Activated naive CD4-positive, alpha-beta T cell treated with anti-CD3 and anti-CD28 coated beads, Interleukin-2, amount 50 U/mL, for 16 hours (primary cell): ENCODE measurements around the gene VAX1.
"Not testable (repeated sequence)": the region's sequence is repeated elsewhere in the genome, so short reads cannot be mapped to it uniquely, and the experiment has no call there.

Experiments
- DNase-seq: peaks from one replicate; pipeline ENCODE4 v3.0.0-alpha.2; 2020

Gene VAX1, protein sequence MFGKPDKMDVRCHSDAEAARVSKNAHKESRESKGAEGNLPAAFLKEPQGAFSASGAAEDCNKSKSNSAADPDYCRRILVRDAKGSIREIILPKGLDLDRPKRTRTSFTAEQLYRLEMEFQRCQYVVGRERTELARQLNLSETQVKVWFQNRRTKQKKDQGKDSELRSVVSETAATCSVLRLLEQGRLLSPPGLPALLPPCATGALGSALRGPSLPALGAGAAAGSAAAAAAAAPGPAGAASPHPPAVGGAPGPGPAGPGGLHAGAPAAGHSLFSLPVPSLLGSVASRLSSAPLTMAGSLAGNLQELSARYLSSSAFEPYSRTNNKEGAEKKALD

DNA sequence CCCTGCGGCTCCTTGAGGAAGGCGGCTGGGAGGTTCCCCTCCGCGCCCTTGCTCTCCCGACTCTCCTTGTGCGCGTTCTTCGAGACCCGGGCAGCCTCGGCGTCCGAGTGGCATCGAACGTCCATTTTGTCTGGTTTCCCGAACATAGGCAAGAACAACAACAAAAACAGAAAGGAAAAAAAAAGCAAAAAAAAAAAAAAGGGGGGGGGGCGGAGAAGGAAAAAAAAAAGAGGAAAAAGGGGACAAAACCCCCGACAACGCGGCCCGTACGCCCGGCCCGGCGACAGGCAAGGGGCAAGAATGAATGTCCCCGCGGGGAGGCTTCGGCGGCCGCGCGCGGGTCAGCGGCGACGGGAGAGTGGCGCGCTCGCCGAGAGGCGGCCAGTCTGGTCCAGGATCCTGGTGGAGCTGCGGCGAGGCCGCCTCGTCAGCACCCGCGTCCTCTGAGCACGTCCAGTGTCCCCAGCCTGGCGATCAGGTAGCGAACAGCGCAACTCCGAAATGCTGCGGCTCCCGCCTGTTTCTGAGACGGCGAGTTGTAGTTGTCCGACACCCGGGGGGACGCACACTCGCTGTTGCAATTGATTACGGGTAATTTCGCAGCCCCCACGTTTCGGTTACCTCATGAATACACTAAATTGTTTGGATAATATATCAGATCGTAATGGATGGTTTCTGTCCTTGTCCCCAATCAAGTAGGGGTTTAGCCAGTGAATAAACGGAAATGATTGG, at the start of gene VAX1:
Gene VAX1 (minus strand): TSS at position 360 of the 732 bp plus-strand sequence. CDS start 214 bp downstream, at position 146.
- DNase-seq = no peak

DNA sequence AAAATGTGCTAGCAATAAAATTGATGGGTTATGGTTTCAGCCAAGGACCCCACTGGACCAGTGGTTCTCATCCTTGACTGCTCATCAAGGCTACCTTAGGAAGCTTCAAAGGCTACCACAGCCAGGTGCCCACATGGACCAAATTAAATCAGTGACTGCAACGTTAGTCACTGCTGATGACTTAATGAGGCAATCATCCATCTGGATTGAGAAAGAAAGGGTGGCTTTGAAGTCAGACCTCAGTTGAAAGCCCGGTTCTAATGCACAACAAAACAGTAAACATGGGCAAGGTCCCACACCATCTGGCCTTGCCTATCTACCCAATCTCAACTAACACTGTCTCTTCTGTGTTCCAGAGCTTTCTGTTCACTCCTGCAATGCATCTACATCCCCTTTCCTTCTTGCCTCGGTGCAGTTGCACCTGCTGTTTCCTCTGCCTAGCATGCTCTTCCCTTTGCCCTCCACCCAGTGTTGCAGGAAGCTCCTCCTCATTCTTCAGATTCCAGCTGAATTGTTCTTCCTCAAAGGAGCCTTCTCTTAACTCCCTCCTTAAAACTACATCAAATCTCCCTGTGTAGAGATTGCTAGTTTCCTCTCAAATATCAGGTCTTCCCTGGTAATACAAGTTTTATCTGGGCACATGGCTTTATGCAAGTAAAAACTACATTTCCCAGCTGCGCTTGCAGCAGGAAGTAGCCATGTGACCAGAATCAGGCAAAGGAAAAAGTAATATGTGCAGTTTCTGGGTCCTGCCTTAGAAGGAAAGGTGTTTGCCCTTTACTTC, 49.0 kb upstream of the VAX1 start:
- no peak for DNase-seq

DNA sequence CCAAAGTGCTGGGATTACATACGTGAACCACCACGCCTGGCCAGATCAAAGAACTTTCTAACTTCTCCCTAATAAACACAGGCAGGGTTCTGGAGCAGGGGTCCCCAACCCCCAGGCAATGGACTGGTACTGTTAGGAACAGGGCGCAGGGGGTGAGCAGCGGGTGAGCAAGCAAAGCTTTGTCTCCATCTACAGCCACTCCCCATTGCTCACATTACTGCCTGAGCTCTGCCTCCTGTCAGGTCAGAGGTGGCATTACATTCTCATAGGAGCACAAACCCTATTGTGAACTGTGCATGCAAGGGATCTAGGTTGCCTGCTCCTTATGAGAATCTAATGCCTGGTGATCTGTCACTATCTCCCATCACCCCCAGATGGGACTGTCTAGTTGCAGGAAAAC, 47.7 kb upstream of the VAX1 start:
- DNase-seq = not testable (repeated sequence)

DNA sequence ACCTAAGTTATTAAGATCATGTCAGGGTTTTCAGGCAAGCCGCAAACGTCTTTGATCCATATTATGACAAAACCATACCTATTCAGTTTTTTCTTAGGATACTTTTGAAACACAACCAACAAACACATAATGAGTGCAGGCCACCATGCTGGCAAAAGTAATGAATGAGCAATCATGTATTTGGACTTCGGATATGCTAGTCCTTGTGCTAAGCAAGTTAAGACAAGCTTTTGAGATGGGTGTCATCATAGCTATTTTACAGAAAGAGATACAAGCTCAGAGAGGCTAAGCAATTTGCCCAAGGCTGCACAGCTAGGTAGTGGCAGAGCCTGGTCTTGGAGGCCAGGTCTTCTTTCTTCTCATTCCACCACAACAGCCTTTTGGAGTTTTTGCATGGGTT, 46.8 kb upstream of the VAX1 start:
- no peak for DNase-seq

DNA sequence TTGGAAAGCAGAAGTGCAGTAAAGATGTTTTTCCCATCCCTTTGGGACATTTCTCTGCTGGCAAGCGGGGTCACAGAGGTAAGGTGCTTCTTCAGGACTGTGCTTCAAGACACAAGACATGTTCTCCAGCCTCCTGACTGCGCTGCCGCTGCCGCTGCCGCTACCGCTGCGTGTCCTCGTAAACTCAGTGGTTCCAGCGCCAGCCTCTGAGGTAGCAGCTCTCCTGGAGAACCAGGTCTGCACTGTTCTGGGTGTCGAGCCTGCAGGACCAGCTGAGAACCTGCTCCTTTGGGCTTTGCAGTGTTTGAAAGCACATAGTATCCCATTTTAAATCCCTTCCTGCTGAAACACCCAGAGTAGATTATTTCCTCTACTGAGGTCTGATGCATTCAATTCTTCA, 46.2 kb upstream of the VAX1 start:
- DNase-seq = no peak

DNA sequence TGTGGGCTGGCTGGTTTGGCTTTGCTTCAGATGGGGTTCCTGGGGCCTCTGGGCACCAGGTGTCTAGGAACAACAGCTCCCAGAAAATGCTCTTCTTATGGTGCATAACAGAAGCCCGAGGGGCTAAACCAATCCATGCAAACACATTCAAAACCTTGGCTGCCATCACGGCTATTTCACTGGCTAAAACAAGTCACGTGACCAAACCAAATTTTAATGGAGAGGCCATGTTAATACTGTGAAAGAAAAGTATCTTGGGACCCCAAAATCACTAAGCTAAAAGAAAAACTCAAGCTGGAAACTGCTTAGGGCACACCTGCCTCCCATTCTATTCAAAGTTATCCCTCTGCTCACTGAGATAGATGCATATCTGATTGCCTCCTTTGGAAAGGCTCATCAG, 40.1 kb upstream of the VAX1 start:
- DNase-seq = no peak

DNA sequence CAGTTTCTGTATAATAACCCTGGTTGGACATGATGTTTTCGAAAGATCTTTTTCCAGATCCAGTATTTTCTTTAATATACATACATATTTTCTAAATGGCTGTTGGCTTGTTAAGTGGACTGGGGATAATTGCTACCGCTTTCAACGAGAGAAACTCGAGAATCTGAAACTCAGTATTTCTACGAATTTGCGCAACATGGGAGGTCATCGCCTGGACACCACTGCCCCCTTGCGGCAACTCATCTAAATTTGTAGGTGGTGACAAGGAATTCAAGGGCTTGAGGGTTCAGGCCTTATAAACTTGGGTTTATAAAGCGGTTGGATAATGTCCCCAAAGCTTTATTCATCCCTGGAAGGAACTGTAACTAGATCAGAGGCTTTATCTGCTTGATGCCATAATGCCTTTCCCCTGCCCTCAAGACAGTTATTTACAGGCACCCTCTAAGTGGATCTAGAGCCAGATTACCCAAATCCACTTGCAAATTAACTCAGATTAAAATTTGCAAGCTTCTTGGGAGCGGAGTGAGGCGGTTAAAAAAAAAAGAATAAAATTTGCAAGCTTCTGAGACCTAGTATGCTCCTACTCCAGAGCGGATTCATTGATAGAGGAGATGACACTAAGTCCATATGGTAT, 37.9 kb upstream of the VAX1 start:
- peak; percentile 81 for DNase-seq

DNA sequence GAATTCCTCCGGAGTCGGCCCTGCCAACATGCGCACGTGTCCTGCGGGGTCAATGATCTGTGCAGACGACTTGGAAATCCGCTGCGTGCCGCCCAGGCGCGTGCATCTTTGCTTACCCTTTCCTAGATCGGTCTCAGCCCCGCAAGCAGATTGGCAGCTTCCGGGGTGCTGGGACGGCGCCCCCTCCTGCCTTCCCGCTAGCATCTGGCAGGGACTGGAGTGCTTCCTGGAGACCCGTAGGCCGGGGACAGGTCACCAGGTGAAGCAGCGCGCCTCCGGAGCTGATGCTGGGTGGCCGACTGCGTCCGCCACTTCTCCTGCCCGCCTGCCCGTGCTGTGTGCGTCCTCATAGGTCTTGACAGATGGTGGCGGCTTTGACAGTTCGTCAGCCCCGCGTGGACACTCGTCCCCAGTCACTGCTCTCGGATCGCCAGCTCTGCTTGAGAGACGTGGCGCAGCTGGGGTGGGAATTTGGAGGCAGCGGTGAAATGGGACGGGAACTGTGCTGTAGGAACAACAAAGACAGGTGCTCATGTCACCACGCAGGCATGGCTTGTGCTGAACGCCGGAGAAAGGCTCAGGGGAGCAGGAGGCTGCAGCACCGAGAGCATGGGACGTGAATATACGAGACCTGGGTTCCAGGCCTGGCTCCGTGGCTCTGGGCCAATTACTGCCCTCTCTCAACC, 37.3 kb upstream of the VAX1 start:
- DNase-seq = no peak

DNA sequence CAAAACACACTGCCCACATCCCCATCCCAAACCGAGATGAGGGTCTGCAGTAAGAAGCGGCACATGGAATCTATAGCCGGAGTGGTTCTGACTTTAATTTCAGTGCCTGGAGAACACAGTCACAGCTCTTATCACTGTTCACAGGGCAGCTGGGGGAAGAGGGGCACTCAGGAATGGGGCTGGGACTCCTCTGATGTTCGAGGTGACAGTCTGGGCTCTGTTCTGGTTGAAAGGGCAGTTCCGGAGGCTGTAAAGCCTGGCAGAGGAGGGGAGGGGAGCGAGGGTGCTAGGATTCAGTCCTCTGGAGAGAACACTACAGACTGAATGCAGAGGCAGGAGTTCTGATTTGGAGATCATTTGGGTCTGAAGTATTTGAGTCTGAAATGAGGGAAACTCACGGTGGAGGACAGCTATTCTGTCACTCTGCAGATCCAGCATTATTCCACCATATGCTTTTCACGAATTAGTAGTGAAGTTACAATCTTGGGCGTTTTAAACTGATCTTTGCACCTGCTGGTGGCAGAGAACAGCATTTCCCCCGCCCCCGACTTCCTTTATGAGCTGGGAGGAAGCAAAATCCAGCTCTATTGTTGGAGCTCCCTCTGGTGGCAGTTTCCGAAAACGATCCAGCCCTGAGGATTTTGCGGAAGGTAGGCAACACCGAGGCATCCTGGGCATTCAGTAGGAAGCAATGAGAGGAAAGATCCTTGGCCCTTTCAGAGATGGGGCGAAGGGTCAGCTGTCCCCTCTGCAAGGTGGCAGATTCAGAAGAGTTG, 36.6 kb upstream of the VAX1 start:
- peak; percentile 87 for DNase-seq

DNA sequence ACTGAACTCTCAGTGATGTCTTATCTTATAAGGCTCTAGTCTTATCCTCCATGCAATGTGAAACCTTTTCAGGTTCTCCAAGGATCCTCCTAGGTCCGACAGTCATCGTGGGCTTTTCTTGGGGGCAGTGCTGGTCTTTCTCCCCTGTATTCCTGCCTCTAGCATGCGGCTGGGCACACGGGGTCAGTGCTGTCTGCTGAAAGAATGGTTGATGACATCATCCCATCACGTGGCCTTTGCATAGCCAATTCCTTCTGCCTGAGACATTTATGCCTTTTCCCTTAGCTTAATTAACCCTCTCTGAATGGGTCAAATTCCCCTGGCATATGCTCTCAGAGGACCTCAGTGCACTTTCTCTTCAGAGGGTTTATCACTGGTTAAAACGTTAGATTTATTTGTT, 32.2 kb upstream of the VAX1 start:
- no peak for DNase-seq

- no peak for DNase-seq
Observed at GRCh38 chr10:117169480-117169879, 31.4 kb upstream of the VAX1 start.

DNA sequence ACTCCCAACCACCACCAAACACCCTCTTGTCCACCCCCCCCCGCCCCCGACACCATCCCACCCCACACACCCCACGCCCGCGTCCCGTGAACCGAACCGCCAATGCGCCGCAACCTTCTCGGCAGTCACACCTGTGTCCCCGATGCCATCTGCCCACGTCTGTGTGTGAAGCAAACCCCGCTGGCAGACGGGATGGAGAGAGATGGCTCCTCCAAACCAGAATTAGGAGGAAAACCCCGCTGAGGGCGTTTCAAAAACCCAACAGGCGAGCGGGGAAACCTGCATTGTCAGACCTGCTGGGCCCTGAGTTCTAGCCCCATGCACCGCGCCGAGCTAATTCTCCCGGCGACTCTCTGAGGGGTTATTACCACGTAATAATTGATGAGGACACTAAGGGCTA, 30.7 kb upstream of the VAX1 start:
- no peak for DNase-seq

- DNase-seq = peak; percentile 75
Observed at GRCh38 chr10:117167789-117168674, 30.0 kb upstream of the VAX1 start.

DNA sequence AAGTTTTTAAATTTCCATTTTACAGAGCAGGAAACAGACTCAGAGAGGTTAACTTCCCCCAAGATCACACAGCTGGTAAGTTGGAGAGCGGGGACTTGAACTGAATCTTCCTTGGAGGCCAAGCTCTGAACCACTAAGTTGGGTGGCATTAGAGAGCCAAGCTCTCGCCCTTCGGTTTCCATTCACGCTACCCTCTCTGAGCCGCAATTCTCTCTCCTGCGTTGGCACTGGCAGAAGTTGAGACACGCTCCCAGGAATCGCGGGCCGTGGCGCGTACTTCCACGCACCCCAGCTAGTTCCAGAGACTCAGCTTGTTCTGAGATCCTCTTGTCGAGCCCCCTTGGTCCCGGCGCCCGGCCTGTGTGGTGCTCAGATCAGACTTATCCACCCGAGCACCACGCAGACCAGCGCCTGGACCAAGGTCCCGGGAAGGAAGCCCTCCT, 29.3 kb upstream of the VAX1 start:
- peak; percentile 11 for DNase-seq

DNA sequence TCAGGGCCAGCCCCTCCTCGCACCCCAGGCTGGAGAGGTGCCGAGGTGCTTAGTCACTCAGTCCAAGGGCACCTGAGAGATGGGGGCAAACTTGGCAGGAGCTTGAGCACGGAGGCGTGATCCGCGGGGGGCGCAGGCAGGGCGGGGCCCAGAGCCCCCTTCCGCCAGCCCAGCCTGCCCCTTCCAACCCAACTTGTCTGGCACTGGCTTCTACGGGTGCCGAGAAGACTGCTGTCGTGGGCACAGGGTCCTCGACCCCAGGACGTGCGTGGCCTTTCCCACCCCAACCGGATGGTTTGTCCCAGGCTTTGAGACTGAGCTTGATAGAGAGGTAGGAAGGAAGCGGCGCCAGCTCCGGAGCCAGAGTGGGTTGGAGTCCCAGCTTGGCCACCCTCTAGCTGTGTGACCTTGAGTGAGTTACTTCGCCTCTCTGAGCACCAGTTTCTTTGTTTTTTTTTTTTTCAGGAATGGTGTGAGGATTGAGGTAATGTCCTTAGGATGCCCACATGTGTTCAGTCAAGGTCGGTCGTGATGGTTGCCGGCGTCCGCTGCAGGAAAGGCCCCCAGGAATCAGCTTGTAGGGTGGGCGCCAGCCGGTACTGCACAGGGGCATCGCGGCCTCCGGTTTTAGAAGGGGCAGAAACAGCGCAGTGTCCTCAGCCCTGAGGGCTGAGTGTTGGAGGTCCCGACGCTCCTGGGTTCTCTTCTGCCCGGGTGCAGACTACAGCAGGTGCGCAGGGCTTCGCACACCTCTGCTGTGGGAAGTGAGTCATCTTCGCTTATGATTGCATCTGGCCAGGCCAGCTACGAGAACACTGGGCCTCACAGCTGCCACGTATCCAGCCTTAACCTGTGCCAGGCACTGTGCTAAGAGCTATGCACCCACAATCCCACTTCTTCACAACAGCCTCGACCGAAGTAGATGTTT, 28.6 kb upstream of the VAX1 start:
- DNase-seq = no peak

- DNase-seq = peak; percentile 22
Observed at GRCh38 chr10:117165538-117166417, 27.7 kb upstream of the VAX1 start.

- no peak for DNase-seq
Observed at GRCh38 chr10:117164592-117165537, 26.8 kb upstream of the VAX1 start.
